GM19397 (cell line): ENCODE data around the gene TMEM169.
A peak's percentile ranks its signal among the peaks of the same experiment; 100 is the strongest.

Experiments
- ATAC-seq: cut with Tn5 transposase; IDR thresholded peaks from one replicate; pipeline ENCODE4 v1.9.1; 2021; ENCODE audit warnings: mild to moderate bottlenecking, moderate library complexity; ENCODE audit not compliant: unreplicated experiment

Gene TMEM169

GRCh38 chr2:216103213-216103612, 21.5 kb downstream of the TMEM169 start:
- ATAC-seq = no peak

DNA sequence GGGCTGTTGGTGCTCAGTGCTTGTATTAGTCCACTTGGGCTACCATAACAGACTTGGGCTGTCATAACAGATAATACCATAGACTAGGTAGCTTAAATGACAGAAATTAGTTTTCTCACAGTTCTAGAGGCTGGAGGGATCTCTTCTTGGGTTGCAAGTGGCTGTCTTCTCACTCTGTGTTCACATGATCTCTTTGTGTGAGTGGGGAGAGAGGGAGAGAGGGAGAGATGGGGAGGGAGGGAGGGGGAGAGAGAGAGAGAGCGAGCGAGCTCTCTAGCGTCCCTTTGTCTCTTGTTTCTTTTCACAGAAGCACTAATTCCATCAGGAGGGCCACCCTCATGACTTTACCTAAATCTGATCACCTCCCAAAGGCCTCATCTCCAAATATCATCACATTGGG, 23.0 kb downstream of the TMEM169 start:
- ATAC-seq = no peak

- ATAC-seq = no peak
Observed at GRCh38 chr2:216107320-216107719, 25.6 kb downstream of the TMEM169 start.

DNA sequence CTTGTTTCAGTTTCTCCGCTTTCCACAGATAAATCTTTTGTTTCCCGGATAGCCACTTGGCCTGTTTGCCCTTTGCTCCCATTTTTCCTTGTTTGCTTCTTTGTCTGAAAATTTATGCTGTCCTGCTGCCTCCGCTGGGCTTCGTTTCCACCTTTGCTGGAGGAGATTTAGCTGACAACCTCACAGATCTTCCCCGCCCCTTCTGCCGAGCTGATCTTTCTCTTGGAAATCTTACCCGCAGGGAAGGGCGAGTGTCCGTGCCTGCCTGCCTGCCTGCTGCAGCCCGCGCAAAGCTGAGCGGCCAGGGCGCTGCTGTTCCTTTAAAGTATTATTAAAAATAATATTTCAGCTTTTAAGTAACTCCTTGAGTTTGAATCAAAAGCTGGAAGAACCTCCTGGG, 26.0 kb downstream of the TMEM169 start:
- ATAC-seq = no peak

DNA sequence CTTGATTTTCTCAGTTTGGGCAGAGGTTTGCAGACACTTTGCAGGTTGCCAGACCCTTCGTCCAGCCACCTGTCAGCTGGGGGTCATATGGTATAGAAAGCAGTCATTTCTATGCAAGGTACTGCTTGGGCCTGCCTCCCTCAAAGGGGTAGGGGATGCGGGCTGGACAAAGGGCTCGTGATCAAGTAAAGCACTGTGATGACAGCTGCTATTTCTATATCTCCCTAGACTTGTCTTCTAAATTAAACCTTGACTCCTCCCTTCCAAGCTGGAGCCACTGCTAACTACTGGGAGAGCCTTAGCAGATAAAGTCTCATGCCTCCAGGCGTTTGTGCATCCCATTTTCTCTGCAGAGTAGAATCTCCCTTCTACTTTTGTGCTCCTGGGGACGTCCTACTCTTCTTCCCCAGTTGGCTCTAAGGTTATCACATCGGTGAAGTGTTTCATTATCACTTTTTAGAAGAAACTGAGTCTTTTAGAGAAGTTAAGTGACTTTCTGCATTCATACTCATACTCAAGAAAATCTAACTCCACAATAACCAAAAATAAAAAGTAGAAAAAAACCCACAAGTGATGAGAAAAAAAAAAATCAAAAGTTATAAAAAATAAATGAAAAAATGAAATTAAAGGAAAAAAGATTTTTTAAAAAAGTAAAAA, 26.7 kb downstream of the TMEM169 start:
- ATAC-seq = no peak

GRCh38 chr2:216108967-216109921, 27.5 kb downstream of the TMEM169 start, which contains the start of gene XRCC5:
XRCC5 (plus strand) TSS chr2:216109348; CDS start chr2:216109437, 89 bp downstream.
- peak; percentile 58 for ATAC-seq

DNA sequence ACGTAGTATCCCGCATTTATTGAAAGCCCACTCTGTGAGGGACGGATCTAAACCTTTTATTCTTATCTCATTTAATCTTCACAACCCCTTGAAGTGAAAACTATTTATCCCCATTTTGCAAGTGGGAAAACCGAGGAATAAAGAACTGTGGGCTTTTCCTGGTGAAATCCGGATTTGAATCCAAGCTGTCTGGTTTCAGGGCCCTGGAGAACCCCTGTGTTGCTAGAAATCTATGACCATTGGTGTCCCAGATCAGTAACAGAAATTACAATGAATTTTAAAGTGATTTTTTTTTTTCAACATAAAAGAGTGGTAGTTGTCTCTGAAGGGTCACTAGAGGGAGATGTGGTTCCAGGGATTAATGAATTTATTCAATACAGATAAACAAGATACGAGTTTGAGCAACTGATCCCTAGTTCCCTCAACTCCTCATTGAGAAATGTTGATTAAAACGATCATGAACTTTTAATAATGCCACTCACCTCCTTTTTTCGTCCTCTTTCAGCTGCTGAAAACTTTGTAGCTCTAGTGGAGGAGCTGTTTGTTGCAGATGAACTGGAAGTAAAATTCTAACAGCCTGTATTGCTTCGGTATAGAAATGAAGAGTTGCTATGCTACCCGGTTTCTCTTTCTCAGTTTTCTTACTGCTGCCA, 28.4 kb downstream of the TMEM169 start:
- ATAC-seq = no peak

DNA sequence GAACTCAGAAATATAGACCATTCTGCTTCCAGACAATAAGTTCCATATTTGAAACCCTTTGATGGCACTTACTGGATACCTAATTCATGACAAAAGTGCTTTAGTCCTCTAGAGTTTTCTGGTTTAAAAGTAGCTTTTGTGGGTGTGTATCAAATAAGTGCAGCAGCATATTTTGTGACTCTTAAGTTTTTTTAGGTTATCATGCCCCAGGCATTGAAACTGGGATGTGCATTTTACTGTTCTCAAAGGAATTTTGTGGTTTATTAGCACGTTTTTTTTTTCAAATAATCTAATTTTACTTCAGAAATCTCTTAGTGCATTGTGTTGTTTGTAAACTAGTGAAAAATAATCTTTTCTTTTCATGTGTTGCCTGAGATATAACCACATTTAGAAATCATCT, 28.9 kb downstream of the TMEM169 start:
- no peak for ATAC-seq

GRCh38 chr2:216111122-216111521, 29.4 kb downstream of the TMEM169 start:
- ATAC-seq = no peak

DNA sequence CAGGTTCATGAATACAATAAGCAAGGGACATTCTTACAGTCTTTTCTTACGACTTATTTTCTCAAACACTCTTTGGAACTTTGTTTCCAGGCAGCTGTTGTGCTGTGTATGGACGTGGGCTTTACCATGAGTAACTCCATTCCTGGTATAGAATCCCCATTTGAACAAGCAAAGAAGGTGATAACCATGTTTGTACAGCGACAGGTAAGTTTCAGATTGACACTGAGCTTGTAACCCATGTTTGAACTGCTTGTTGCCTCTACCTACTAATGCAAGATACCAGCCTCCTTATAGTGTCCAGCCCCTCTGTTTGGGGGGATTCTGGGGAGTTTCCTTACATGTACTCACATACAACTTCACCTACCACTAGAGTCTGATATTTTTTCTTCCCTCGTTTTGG, 31.2 kb downstream of the TMEM169 start:
- no peak for ATAC-seq

DNA sequence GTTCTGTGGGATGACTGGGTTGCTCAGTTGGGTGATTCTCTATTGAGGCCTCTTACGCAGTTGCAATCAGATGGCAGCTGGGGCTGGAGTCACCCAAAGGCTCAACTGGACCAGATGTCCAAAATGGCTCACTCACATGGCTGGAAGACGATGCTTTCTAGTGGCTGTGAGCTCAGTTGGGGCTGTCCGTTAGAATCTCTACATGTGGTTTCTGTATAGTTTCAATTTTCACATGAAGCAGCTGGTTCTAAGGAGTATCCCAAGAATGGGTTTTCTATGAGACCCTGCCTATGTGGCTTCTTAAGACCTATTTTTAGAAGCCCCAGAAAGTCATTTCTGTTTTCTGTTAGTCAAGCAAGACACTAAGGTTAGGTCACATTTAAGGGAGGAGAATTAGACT, 31.9 kb downstream of the TMEM169 start:
- ATAC-seq = peak; percentile 63

GRCh38 chr2:216114382-216114713, 32.6 kb downstream of the TMEM169 start:
- no peak for ATAC-seq

GRCh38 chr2:216114714-216115531, 33.2 kb downstream of the TMEM169 start:
- ATAC-seq = peak; percentile 51

- no peak for ATAC-seq
Observed at GRCh38 chr2:216116418-216116817, 34.7 kb downstream of the TMEM169 start.

DNA sequence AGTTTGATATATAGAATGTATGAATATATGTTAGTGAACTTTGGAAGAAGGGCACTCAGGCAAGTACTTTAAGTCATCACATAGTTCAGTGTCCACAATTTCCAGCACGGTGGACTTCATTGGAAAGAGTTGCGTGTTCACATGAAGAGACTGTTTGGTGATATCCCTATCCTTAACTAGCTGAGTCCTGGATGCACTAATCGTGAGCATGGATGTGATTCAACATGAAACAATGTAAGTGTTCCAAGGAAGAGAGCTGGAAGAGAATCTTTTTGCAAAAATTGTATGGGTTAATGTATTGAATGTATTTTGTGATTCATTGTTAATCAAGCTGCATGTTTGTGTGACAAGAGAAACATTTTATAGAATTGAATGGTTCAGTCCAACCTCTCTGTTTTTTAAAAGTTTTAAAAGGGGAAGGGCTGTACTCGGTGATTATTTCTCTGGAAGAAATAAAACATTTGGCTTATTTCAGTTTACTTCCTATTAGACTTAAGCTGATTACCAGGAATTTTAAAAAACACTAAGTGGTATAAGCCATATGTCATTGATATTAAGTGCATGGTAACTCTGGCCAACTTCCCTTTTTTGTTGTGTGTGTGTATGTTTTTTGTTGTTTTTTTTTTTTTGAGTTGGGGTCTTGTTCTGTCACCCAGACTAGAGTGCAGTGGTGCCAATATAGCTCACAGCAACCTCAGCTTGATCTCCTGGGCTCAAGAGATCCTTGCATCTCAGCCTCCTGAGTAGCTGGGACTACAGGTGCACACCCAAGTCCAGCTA, 36.0 kb downstream of the TMEM169 start:
- ATAC-seq = no peak

- no peak for ATAC-seq
Observed at GRCh38 chr2:216118474-216118873, 36.8 kb downstream of the TMEM169 start.

DNA sequence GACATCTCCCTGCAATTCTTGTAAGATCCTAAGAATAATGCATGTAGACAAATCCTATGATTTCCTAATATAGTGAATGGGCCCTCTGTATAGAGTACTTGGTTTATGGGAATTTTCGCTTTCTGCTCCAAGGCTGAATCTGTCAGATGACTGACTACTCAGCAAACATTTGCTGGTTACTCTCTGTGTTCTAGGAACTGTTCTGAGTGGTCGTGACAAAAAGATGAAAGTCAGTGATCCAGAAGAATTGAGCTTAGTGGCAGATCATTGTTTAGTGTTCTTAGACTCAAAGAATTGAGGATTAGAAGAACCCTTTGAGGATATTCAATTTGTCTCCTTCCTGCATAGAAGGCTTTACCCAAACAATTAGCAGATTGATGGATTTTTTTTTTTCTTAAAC, 37.4 kb downstream of the TMEM169 start:
- ATAC-seq = no peak

GRCh38 chr2:216119986-216120385, 38.3 kb downstream of the TMEM169 start:
- ATAC-seq = no peak

DNA sequence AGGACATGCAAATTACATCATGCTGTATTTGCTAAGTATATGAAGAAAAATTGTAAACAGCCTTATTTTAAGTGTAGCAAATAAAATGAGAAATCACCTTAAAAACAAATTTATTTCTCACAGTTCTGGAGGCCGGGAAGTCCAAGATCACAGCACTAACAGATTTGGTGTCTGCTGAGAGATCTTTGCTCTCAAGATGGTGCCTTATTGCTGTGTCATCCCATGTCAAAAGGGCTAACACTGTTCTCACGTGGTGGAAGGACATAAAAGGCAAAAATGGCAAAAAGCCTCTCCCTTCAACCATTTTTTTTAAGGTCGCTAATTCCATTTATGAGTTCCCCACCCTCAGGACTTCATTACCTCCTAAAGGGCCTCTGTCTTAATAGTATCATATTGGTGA, 39.5 kb downstream of the TMEM169 start:
- ATAC-seq = no peak

GRCh38 chr2:216126943-216127342, 45.2 kb downstream of the TMEM169 start:
- no peak for ATAC-seq
